ENCODE data around the gene HSD11B1L.

The HSD11B1L gene

GRCh38 chr19:5680437-5681368, at the start of gene HSD11B1L, which contains the start of gene MICOS13:
HSD11B1L (plus strand) TSS chr19:5681027; CDS start chr19:5684833, 3,806 bp downstream.
MICOS13 (minus strand) TSS chr19:5680516; CDS start chr19:5680486, 30 bp downstream.
- DNase-seq, result peak; percentile 100

GRCh38 chr19:5631567-5632240, 49.1 kb upstream of the HSD11B1L start:
- DNase-seq, result no peak

GRCh38 chr19:5632241-5632612, 48.6 kb upstream of the HSD11B1L start:
- no peak for DNase-seq

- DNase-seq, result no peak
Measured at GRCh38 chr19:5632657-5633056, 48.2 kb upstream of the HSD11B1L start.

- no peak for DNase-seq
Measured at GRCh38 chr19:5635427-5635826, 45.4 kb upstream of the HSD11B1L start.

- no peak for DNase-seq
Measured at GRCh38 chr19:5637971-5638370, 42.9 kb upstream of the HSD11B1L start.

- no peak for DNase-seq
Measured at GRCh38 chr19:5641171-5641570, 39.7 kb upstream of the HSD11B1L start.

- no peak for DNase-seq
Measured at GRCh38 chr19:5642204-5642603, 38.6 kb upstream of the HSD11B1L start.

GRCh38 chr19:5643060-5643459, 37.8 kb upstream of the HSD11B1L start:
- DNase-seq, result no peak

GRCh38 chr19:5644037-5644436, 36.8 kb upstream of the HSD11B1L start:
- no peak for DNase-seq

GRCh38 chr19:5645409-5645808, 35.4 kb upstream of the HSD11B1L start:
- no peak for DNase-seq

- DNase-seq, result no peak
Measured at GRCh38 chr19:5646703-5647102, 34.1 kb upstream of the HSD11B1L start.

- DNase-seq, result no peak
Measured at GRCh38 chr19:5648464-5648863, 32.4 kb upstream of the HSD11B1L start.

- DNase-seq, result no peak
Measured at GRCh38 chr19:5651361-5651760, 29.5 kb upstream of the HSD11B1L start.

- DNase-seq, result no peak
Measured at GRCh38 chr19:5652261-5652660, 28.6 kb upstream of the HSD11B1L start.

GRCh38 chr19:5654931-5655330, 25.9 kb upstream of the HSD11B1L start:
- no peak for DNase-seq

- DNase-seq, result no peak
Measured at GRCh38 chr19:5655412-5655811, 25.4 kb upstream of the HSD11B1L start.

- no peak for DNase-seq
Measured at GRCh38 chr19:5661483-5661882, 19.3 kb upstream of the HSD11B1L start.

- DNase-seq, result no peak
Measured at GRCh38 chr19:5663904-5664303, 16.9 kb upstream of the HSD11B1L start.

GRCh38 chr19:5664515-5664914, 16.3 kb upstream of the HSD11B1L start:
- no peak for DNase-seq

- DNase-seq, result no peak
Measured at GRCh38 chr19:5665781-5666513, 14.9 kb upstream of the HSD11B1L start.

- DNase-seq, result no peak
Measured at GRCh38 chr19:5666921-5667610, 13.8 kb upstream of the HSD11B1L start.

All from retina (tissue), 1 donor.